ENCODE data around the gene LDLR.

The LDLR gene

DNA sequence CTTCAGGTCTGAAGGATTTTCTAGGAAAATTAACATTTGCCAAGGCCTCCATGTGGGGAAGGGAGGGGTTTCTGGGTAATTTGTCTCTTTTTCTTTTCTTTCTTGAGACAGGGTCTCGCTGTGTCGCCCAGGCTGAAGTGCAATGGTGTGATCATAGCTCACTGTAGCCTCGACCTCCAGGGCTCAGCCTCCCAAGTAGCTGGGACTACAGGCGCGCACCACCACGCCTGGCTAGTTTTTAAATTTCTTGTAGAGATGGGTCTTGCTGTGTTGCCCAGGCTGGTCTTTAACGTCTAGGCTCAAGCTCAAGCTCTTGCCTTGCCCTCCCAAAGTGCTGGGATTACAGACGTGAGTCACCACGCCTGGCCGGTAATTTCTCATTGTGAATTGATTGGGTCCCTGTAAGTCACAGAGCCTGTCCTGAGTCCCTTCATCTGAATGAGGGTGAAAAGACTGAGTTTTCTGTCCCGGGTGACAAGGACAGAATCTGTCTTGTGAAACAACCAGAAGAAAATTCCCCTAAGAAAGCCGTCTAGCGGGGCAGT, 76.3 kb downstream of the LDLR start:
- Histone ChIP-seq H3K9ac (ENCODE audit: low read depth, low read length, poor library complexity, severe bottlenecking) (no peak overlapping the region), H3K9me2 (replicated peaks; ENCODE audit: low read depth, low read length) (no peaks in the 10 kb centered on the region), H3F3A (ENCODE audit: low read depth) (no peaks in the 10 kb centered on the region), H3K36me3 (ENCODE audit: insufficient read depth, low read length) (no peaks in the 10 kb centered on the region), H3K9me3 (ENCODE audit: insufficient read depth, low read depth, low read length) (no peaks in the 10 kb centered on the region), H2AFZ (ENCODE audit: low read length) (no peak overlapping the region), H3K4me1 (ENCODE audit: insufficient read depth, low read length, poor library complexity, severe bottlenecking) (no peaks in the 10 kb centered on the region), H4K20me1 (ENCODE audit: insufficient read depth, low read length, poor library complexity, severe bottlenecking) (no peaks in the 10 kb centered on the region), H3K27me3 (ENCODE audit: insufficient read depth, low read length, poor library complexity, severe bottlenecking) (no peaks in the 10 kb centered on the region), H3K4me3 (ENCODE audit: low read length, poor library complexity, severe bottlenecking) (no peak overlapping the region), H3K4me2 (ENCODE audit: low read depth, low read length, poor library complexity, severe bottlenecking) (no peak overlapping the region), H3K79me2 (ENCODE audit: insufficient read depth, low read length) (no peaks in the 10 kb centered on the region)
- TF ChIP-seq CTCF (conservative IDR thresholded peaks at IDR 0.05; ENCODE audit: low read length) (no peak), EZH2phosphoT487 (IDR thresholded peaks at IDR 0.05; ENCODE audit: borderline replicate concordance) (no peak)

DNA sequence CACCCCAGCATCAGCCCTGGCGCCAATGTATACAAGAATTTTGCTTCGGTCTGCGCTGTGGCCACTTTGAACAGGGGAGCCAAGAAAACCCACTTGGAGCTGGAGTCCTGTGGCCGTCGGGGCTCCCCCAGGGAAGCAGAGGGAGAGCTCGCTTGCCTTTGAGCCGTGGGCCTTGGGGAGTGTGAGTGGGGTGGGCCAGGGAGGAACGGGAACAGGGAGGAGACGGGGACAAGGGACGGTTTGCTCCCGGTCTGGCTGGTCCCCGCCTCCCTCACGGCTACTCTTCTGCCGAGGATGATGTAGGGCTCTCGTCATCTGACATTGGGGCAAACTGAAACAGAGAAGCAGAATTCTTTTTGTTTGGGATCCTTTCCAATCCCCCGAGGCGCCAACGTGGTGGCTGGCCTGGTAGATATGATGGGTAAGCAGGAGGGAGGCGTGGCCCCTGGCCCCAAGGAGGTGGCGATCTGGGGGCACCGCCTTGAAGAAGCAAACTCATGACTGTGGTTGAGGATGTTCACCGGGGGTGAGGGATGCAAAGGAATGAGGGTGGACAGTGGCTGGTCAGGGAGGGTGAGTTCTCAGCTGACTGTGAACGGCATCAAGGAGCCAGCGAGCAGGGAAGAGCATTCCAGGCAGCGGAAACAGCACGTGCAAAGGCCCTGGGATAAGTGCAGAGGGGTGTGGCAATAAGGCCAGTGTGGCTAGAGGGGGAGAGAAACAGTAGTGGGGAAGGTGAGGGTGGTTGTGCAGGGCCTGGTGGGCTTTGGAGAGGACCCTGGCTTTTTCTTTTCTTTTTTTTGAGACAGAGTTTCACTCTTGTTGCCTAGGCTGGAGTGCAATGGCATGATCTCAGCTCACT, 77.2 kb downstream of the LDLR start:
- Histone ChIP-seq H3K36me3 (ENCODE audit: insufficient read depth, low read length) (no peaks in the 10 kb centered on the region), H3K9me2 (replicated peaks; ENCODE audit: low read depth, low read length) (no peaks in the 10 kb centered on the region), H3K9ac (ENCODE audit: low read depth, low read length, poor library complexity, severe bottlenecking) (no peak overlapping the region), H4K20me1 (ENCODE audit: insufficient read depth, low read length, poor library complexity, severe bottlenecking) (no peaks in the 10 kb centered on the region), H2AFZ (ENCODE audit: low read length) (no peak overlapping the region), H3F3A (ENCODE audit: low read depth) (no peaks in the 10 kb centered on the region), H3K4me3 (ENCODE audit: low read length, poor library complexity, severe bottlenecking) (no peak overlapping the region), H3K4me2 (ENCODE audit: low read depth, low read length, poor library complexity, severe bottlenecking) (no peak overlapping the region), H3K79me2 (ENCODE audit: insufficient read depth, low read length) (no peaks in the 10 kb centered on the region), H3K9me3 (ENCODE audit: insufficient read depth, low read depth, low read length) (no peaks in the 10 kb centered on the region), H3K4me1 (ENCODE audit: insufficient read depth, low read length, poor library complexity, severe bottlenecking) (no peaks in the 10 kb centered on the region), H3K27me3 (ENCODE audit: insufficient read depth, low read length, poor library complexity, severe bottlenecking) (no peaks in the 10 kb centered on the region)
- TF ChIP-seq CTCF (conservative IDR thresholded peaks at IDR 0.05; ENCODE audit: low read length) (no peak), EZH2phosphoT487 (IDR thresholded peaks at IDR 0.05; ENCODE audit: borderline replicate concordance) (no peak)

DNA sequence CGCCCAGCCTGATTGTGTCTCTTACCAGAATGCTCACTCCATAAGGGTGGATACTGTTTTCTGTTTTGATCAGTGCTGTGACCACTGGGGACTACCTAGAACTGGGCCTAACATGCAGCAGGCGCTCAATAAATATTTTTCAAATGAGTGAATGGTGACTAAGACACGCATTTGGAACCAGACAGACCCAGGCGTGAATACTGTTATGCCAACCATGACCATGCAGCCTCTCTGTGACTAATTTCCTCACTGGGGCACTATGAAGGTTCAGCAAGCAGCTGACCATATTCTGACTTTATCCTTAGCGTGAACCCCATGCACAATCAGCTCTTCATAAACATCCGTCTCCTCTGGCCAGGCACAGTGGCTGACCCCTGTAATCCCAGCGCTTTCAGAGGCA, 79.3 kb downstream of the LDLR start:
- no peak overlapping the region for H2AFZ ChIP-seq (ENCODE audit: low read length)
- H3F3A ChIP-seq (ENCODE audit: low read depth) = no peaks in the 10 kb centered on the region
- no peak overlapping the region for H3K4me2 ChIP-seq (ENCODE audit: low read depth, low read length, poor library complexity, severe bottlenecking)
- H3K36me3 ChIP-seq (ENCODE audit: insufficient read depth, low read length) = no peaks in the 10 kb centered on the region
- no peaks in the 10 kb centered on the region for H3K4me1 ChIP-seq (ENCODE audit: insufficient read depth, low read length, poor library complexity, severe bottlenecking)
- no peaks in the 10 kb centered on the region for H3K9me3 ChIP-seq (ENCODE audit: insufficient read depth, low read depth, low read length)
- H3K27me3 ChIP-seq (ENCODE audit: insufficient read depth, low read length, poor library complexity, severe bottlenecking) = no peaks in the 10 kb centered on the region
- H3K79me2 ChIP-seq (ENCODE audit: insufficient read depth, low read length) = no peaks in the 10 kb centered on the region
- no peaks in the 10 kb centered on the region for H4K20me1 ChIP-seq (ENCODE audit: insufficient read depth, low read length, poor library complexity, severe bottlenecking)
- TF ChIP-seq CTCF (conservative IDR thresholded peaks at IDR 0.05; ENCODE audit: low read length) = no peak
- no peak for TF ChIP-seq EZH2phosphoT487 (IDR thresholded peaks at IDR 0.05; ENCODE audit: borderline replicate concordance)
- H3K4me3 ChIP-seq (ENCODE audit: low read length, poor library complexity, severe bottlenecking) = no peak overlapping the region
- no peak overlapping the region for H3K9ac ChIP-seq (ENCODE audit: low read depth, low read length, poor library complexity, severe bottlenecking)
- no peaks in the 10 kb centered on the region for H3K9me2 ChIP-seq (replicated peaks; ENCODE audit: low read depth, low read length)
